Astrocyte of the cerebellum (primary cell): ENCODE results near the gene NPDC1.

Source experiments
- DNase-seq: peaks from one replicate; pipeline ENCODE4 v3.0.0-alpha.2; 2011; ENCODE audit warnings: low read depth
- H3K4me3 ChIP-seq: 2 replicates; pipeline ENCODE4 v1.5.1; 2011; ENCODE audit warnings: mild to moderate bottlenecking, low read depth, low read length, moderate library complexity
- CTCF ChIP-seq: IDR thresholded peaks from 2 replicates; pipeline ENCODE4 v1.5.1; 2012; ENCODE audit warnings: low read length, low read depth, moderate library complexity, mild to moderate bottlenecking; ENCODE audit errors: missing control alignments
- in situ Hi-C: cut with HindIII; loops from 2 replicates; pipeline ENCODE4 v1.10.0; 2017; ENCODE audit warnings: low sequenced_read_pairs

NPDC1 gene

GRCh38 chr9:137044502-137045177 is 1.3 kb downstream of the NPDC1 start:
- DNase-seq, result no peak
- peak overlapping the region; percentile 52 for H3K4me3 ChIP-seq
- in situ Hi-C loops, result loop anchor here (25.0 kb wide), 1 partner anchor 257 kb away; the partner anchor contains the start of genes CCDC183 and TMEM141
- no peak for TF ChIP-seq CTCF

- no peak for DNase-seq
- no peak overlapping the region for H3K4me3 ChIP-seq
- in situ Hi-C loops, result loop anchor here (25.0 kb wide), 1 partner anchor 257 kb away; the partner anchor contains the start of genes CCDC183 and TMEM141
- no peak for TF ChIP-seq CTCF
Observed at GRCh38 chr9:137044037-137044436, 1.9 kb downstream of the NPDC1 start.

- no peak for DNase-seq
- H3K4me3 ChIP-seq, result no peak overlapping the region
- in situ Hi-C loops, result loop anchor here (25.0 kb wide), 1 partner anchor 256 kb away; the partner anchor contains the start of genes CCDC183 and TMEM141
- no peak for TF ChIP-seq CTCF
Observed at GRCh38 chr9:137042751-137043727, 2.9 kb downstream of the NPDC1 start.

- DNase-seq, result no peak
- no peak for TF ChIP-seq CTCF
- in situ Hi-C loops, result loop anchor here (25.0 kb wide), 1 partner anchor 254 kb away; the partner anchor contains the start of genes CCDC183 and TMEM141
- no peak overlapping the region for H3K4me3 ChIP-seq
Observed at GRCh38 chr9:137041124-137041523, 4.9 kb downstream of the NPDC1 start.

GRCh38 chr9:137040568-137040967 is 5.4 kb downstream of the NPDC1 start:
- TF ChIP-seq CTCF, result no peak
- no peak overlapping the region for H3K4me3 ChIP-seq
- in situ Hi-C loops, result loop anchor here (25.0 kb wide), 1 partner anchor 253 kb away; the partner anchor contains the start of genes CCDC183 and TMEM141

More at GRCh38 chr9:137040568-137040967, 5.4 kb downstream of the NPDC1 start:
- no peak for DNase-seq
